CD4-positive, alpha-beta T cell treated with Interleukin-6 for 4 hours (primary cell): ENCODE results near the gene TEAD2.
"Not testable (repeated sequence)": the region's sequence is repeated elsewhere in the genome, so short reads cannot be mapped to it uniquely, and the experiment has no call there.

Source experiments
- DNase-seq: peaks from one replicate; pipeline ENCODE4 v3.0.0-alpha.2; 2020; ENCODE audit warnings: mixed read lengths

The TEAD2 gene

GRCh38 chr19:49344505-49345423 is 17.5 kb downstream of the TEAD2 start:
- DNase-seq: no peak

DNA sequence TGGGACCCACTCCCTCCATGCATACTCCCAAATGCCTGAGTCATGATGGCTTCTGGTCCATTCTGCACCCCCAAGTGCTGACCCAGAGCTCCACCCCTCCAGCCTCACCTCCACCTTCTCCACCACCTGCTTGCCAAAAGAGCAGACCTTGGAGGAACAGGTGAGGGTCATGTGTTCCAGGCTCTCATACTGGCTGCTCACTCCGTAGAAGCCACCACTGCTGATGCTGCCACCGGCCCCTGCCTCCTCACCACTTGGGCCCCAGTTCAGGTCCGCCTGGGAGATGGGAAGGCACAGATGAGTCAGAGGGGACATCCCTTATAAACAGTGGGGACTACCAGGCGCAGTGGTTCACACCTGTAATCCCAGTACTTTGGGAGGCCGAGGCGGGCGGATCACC is 19.1 kb downstream of the TEAD2 start:
- DNase-seq: no peak

DNA sequence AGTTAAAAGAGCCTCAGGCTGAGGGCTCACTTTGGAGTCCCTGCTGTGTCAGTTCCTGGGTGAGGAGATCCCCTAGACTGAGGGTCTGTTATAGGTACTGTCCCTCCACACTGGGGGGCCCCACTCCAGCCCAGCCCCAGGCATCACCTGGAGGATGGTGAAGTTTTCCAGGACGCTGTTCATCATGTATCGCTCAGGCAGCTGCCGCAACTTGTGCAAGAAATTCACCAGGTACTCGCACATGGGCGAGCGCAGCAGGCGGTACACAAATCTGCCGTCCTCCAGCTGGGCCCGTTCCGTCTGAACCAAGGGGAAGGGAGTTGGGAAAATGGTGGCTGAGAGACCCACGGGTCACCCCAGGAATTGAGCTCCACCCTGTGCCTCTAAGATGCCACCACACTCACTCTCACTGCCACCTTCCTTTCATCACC is 19.9 kb downstream of the TEAD2 start:
- no peak for DNase-seq

DNA sequence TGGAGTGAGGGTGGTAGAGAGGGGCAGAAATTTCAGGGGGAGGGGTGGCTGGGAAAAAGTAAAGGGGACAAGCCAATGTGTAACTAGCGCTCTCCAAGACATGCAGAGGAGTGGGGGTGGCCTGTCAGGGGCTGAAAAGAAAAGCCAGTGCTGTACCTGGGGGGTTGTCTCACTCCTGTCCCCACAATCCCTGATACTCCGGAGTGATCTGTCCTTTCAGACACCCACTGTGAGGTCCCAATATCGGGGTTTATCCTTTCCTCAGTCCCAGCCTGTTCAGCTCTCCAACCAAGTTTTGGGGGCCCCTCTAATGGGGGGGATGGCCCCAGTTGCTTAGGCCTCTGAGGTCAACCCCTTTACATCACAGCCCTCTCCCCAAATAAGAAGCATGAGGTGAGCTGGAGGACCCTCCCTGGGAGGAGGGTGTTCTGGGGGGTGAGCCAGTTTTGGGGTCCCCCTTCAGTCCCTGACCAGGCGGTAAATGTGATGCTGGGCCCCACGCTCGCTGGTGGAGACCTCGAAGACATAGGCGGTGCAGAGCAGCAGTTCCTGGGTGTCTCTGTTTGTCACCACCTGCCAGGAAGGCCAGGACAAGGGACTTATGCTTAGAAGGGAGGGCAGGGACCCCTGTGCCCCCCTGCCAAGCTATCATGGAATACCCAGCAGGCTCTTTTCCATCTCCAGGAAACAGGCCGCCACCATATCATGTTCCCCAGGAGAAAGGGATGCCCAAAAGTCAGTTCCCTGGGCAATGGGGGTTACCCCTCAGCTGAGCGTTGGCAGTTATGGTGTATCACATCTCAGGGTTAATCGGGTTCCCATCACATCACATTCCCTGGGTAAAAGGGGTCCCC is 21.1 kb downstream of the TEAD2 start:
- DNase-seq: no peak

- no peak for DNase-seq
These were observed 21.9 kb downstream of the TEAD2 start for GRCh38 chr19:49340069-49340864.

DNA sequence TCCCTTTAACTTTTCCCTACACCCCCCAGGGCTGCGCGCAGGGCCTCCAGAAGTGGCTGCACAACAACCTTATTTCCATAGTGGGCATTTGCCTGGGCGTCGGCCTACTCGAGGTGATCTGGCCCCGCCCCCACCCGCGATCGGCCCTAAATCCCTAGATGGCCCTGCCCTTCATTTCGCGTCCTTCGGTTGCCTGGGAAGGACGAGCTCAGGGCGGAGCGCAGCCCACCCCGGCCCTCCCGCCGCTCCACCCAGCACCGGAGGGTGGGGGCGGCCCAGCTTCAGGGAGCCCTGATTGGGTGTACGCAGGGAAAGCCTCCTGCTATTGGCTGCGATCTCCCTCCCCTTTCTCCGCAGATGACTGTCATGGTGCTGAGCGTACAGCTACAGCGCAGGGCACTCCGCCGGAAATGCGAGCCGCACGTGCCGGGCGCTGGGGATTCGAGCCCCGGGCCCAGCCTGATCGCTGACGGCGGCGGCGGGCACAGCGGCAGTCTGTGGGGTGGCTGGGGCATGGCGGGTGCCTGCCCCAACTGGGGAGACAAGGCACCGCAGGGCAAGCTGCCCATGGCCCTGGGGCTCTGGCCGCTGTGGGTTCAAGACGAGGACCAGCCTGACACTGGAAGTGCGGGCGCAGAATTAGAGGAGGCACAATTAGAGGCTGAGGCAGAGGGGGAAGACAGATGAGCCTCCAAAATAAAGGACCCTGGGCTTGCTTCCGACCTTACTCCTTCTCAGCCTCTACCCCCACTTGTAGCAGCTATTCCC is 22.7 kb downstream of the TEAD2 start:
- no peak for DNase-seq

DNA sequence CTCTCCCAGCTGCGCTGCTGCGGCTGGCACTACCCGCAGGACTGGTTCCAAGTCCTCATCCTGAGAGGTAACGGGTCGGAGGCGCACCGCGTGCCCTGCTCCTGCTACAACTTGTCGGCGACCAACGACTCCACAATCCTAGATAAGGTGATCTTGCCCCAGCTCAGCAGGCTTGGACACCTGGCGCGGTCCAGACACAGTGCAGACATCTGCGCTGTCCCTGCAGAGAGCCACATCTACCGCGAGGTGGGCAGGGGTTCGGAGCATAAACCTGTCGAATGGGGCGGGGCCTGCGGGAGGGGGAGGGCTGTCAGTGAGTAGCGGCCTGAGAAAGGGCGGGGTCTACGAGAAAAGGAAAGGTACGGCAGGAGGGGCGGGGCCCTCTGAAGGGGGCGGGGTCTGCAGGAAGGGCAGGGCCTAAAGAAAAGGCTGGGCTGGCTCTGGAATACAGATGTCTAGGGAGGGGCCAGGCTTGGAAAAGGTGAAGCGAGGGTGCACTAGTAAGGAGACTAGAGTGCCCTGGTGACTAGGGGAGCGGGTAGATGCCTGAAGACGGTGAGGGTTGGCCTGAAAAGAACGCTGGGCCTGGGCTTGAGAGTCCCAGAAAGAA is 23.4 kb downstream of the TEAD2 start:
- DNase-seq: no peak

GRCh38 chr19:49338023-49338677 is 24.1 kb downstream of the TEAD2 start:
- no peak for DNase-seq

- no peak for DNase-seq
These were observed 24.8 kb downstream of the TEAD2 start for GRCh38 chr19:49337267-49338022.

DNA sequence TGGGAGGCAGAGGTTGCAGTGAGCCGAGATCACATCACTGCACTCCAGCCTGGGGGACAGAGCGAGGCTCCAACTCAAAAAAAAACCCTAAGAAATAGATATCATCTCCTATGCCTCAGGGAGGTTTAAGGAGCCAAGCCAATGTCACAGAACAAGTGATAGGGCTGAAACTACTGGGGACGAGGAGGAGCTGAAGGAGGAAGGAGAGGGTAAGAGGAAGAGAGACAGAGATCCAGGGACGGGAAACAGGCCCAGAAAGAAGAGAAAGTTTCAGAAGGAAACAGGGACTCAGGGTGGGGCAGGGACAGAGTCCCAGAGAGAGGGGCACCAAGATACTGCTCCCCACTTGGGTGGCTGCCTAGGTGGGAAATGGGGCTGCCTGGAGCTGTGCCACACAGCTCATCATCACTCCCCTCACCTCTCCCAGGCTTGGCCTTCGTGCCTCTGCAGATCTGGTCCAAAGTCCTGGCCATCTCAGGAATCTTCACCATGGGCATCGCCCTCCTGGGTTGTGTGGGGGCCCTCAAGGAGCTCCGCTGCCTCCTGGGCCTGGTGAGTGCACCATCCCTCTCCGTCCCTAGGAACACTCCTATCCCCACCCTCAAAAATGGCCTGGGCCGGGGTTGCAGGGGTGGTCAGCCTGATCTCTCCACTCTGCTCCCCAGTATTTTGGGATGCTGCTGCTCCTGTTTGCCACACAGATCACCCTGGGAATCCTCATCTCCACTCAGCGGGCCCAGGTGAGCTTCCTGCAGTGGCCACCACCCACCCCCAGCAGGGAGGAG is 25.5 kb downstream of the TEAD2 start:
- DNase-seq: no peak

- DNase-seq: no peak
These were observed 26.3 kb downstream of the TEAD2 start for GRCh38 chr19:49335784-49336481.

DNA sequence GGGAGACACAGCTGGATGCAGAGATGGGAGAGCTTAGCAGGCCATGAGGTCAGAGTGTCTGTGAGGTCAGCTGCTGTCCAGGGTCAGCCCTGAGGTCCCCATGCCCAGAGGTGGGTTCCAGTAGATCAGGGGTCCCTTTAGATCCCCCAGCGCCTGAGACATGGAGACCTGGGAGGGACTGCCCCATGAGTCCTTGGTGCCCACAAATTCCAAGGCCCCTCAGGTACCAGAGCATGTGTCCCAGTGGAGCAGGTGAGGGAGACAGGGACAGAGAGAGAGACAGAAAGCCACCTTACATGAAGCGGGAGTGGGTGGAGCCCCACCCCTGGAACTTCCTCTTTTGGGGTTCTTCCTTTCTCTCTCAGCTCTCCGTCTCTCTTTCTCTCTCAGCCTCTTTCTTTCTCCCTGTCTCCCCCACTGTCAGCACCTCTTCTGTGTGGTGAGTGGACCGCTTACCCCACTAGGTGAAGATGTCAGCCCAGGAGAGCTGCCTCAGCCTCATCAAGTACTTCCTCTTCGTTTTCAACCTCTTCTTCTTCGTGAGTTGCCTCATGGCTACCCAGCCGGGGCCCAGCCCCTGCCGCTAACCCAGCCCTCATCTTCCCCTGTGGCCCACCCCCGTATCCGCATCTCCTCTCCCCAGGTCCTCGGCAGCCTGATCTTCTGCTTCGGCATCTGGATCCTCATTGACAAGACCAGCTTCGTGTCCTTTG is 27.0 kb downstream of the TEAD2 start, which contains the start of gene CD37:
Gene CD37, plus strand, starts transcription at position 336 of the 713 bp plus-strand sequence. Its CDS starts 135 bp downstream, at position 471.
- peak; percentile 69 for DNase-seq

- DNase-seq: peak; percentile 85
These were observed 28.4 kb downstream of the TEAD2 start for GRCh38 chr19:49333811-49334288.

DNA sequence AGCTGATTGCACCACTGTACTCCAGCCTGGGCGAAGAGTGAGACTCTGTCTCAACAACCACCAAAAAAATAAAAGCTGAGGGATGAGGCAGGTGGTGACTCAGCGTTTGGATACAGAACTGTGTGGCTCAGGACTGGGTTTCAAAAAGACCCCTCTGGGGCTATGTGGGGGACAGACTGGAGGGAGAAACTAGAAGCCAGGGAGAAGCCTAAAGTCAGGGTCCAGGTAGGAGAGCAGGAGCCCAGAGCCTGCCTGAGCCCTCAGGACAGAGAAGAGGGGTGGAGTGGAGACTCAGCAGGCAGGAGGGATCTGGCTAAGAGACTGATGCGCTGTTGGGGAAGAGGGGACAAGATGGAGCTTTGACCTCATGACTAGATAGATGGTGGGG is 28.8 kb downstream of the TEAD2 start:
- DNase-seq: no peak

DNA sequence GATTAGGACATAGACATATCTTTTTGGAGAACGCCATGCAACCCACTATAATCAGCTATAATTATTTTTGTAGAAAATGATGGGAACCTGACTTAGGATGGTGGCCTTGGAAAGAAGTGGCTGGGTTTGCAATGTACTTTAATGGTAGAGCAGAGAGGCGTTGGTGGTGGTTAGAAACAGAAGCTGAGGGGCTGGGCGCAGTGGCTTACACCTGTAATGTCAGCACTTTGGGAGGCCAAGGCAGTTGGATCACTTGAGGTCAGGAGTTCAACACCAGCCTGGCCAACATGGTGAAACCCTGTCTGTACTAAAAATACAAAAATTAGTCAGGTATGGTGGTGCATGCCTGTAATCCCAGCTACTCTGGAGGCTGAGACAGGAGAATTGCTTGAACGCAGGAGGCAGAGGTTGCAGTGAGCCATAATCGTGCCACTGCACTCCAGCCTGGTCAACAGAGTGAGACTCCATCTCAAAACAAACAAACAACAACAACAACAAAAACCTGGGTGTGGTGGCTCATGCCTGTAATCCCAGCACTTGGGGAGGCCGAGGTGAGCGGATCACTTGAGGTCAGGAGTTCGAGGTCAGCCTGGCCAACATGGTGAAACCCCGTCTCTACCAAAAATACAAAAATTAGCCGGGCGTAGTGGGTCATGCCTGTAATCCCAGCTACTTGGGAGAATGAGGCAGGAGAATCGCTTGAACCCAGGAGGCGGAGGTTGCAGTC is 29.4 kb downstream of the TEAD2 start:
- not testable (repeated sequence) for DNase-seq

- DNase-seq: peak; percentile 67
These were observed 30.6 kb downstream of the TEAD2 start for GRCh38 chr19:49331616-49332055.

DNA sequence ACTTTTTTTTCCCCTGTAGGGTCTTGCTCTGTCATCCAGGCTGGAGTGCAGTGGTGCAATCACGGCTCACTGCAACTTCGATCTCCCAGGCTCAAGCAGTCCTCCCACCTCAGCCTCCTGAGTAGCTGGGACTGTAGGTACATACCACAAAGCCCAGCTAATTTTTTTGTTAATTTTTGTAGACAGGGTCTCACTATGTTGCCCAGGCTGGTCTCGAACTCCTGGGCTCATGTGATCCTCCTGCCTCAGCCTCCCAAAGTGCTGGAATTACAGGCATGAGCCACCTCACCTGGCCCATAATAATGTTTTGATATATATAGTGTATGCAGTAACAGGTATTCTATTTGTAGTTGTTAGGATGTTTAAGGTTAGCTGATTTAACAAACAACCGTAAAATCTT is 31.0 kb downstream of the TEAD2 start:
- DNase-seq: not testable (repeated sequence)
